Kidney (tissue), 14 donors: ENCODE results near the gene TPI1. TPM values are rescaled to one million over a fixed set of nuclear protein-coding genes. Genes with fewer than 3 reads are reported as not detected.

Source experiments
- DNase-seq, 5 donors: peaks; one replicate each; pipeline ENCODE4 v3.0.0-alpha.2; 2013 to 2020
- FAIRE-seq: peaks from 2 replicates; lab custom pipeline; 2012; peaks lifted over from hg19 to GRCh38; lab: Jason Lieb, UNC
- H3K27ac ChIP-seq, 2 donors: one replicate each; pipeline ENCODE4 v1.7.0; 2013; ENCODE audit warnings: low read depth in 2 of 2, low read length in 2 of 2, inconsistent platforms in 1 of 2
- H3K27me3 ChIP-seq: one replicate; pipeline ENCODE4 v1.7.1; 2013; ENCODE audit warnings: low read length, inconsistent platforms; ENCODE audit not compliant: control insufficient read depth, insufficient read depth
- H3K36me3 ChIP-seq, 3 donors: one replicate each; pipeline versions ENCODE4 v1.7.0 to v1.7.1; 2013; ENCODE audit warnings: low read length in 3 of 3, control low read depth in 1 of 3, inconsistent platforms in 1 of 3; ENCODE audit not compliant: insufficient read depth in 3 of 3, control insufficient read depth in 2 of 3
- H3K4me1 ChIP-seq, 3 donors: one replicate each; pipeline versions ENCODE4 v1.7.0 to v1.7.1; 2013; ENCODE audit warnings: low read length in 3 of 3, inconsistent platforms in 1 of 3, low read depth in 1 of 3; ENCODE audit not compliant: control insufficient read depth in 2 of 3, insufficient read depth in 2 of 3
- H3K4me3 ChIP-seq, 3 donors: one replicate each; pipeline versions ENCODE4 v1.7.0 to v1.8.1; 2013; ENCODE audit warnings: low read length in 3 of 3, control low read depth in 1 of 3, inconsistent platforms in 1 of 3
- H3K9ac ChIP-seq, 3 donors: one replicate each; pipeline versions ENCODE4 v1.7.0 to v1.7.1; 2013; ENCODE audit warnings: low read length in 3 of 3, control low read depth in 1 of 3, inconsistent platforms in 1 of 3
- H3K9me3 ChIP-seq, 3 donors: one replicate each; pipeline versions ENCODE4 v1.7.0 to v1.7.1; 2013; ENCODE audit warnings: low read length in 3 of 3, control low read depth in 1 of 3, inconsistent platforms in 1 of 3; ENCODE audit not compliant: control insufficient read depth in 2 of 3, insufficient read depth in 1 of 3
- CTCF ChIP-seq: IDR thresholded peaks from 3 replicates; pipeline ENCODE4 v1.5.1; 2012; ENCODE audit warnings: mild to moderate bottlenecking, moderate library complexity, borderline replicate concordance; ENCODE audit not compliant: insufficient read depth; ENCODE audit errors: extremely low read depth
- intact Hi-C: fragments of 100-400 bp; cut with DNase I; formaldehyde crosslinking; loops from one replicate; pipeline ENCODE4 v1.11.1; 2022
- polyA plus RNA-seq: library from polyadenylated mRNA; stranded (reverse); fragments of 350-450 nt; fragmentation: Illumina TruSeq; extraction: RNeasy Lipid Tissue Mini Kit (QIAGEN cat#74804); gene quantifications from one replicate; pipeline ENCODE4 v1.2.3, GENCODE V29; 2014; ENCODE audit warnings: low read depth, low replicate concordance; ENCODE audit not compliant: insufficient read depth
- total RNA-seq: library from RNA; stranded (reverse); fragmentation: NEBNext Ultra II Directional; extraction: Animal tissue kit (Norgen Biotek cat#: 25700); gene quantifications from one replicate; pipeline ENCODE4 v1.2.1, GENCODE V29; 2021
- donor health status: control.
- donor health status: control.
- donor health status: control.
- donor health status: control.
- donor health status: control.
- donor health status: DM: yes; HTN: yes; CAD: no.
- donor health status: Normal renal cell carcinoma (clear cell type).

Gene TPI1
- total and polyA plus RNA-seq, 2 donors from 2014 or later: 437 to 1,220 TPM

- no peak for FAIRE-seq
- Histone ChIP-seq H3K4me1 (no peaks in the 10 kb centered on the region), H3K9me3 (no peaks in the 10 kb centered on the region), H3K27ac (no peak overlapping the region), H3K4me3 (no peak overlapping the region), H3K36me3 (peaks cover 0 to 9% (median 0%) of the 10 kb centered on the region in 3 donors), H3K9ac (no peak overlapping the region), H3K27me3 (no peaks in the 10 kb centered on the region)
- DNase-seq: peak in 1 of 5 donors; percentile 71
- no peak for TF ChIP-seq CTCF
- intact Hi-C loops: no loop called here
These were observed 29.8 kb upstream of the TPI1 start for GRCh38 chr12:6837370-6838060.

GRCh38 chr12:6838854-6839253, 28.5 kb upstream of the TPI1 start:
- H3K27me3 ChIP-seq: no peaks in the 10 kb centered on the region
- intact Hi-C loops: no loop called here
- H3K4me3 ChIP-seq: no peak overlapping the region
- H3K4me1 ChIP-seq: no peaks in the 10 kb centered on the region
- no peak overlapping the region for H3K9ac ChIP-seq
- TF ChIP-seq CTCF: no peak
- DNase-seq: no peak
- H3K27ac ChIP-seq: no peak overlapping the region
- H3K9me3 ChIP-seq: no peaks in the 10 kb centered on the region
- peaks cover 0 to 9% (median 0%) of the 10 kb centered on the region in 3 donors for H3K36me3 ChIP-seq
- no peak for FAIRE-seq

- no peak for DNase-seq
- peaks cover 0 to 9% (median 0%) of the 10 kb centered on the region in 3 donors for H3K36me3 ChIP-seq
- H3K9ac ChIP-seq: no peak overlapping the region
- intact Hi-C loops: no loop called here
- no peaks in the 10 kb centered on the region for H3K27me3 ChIP-seq
- H3K4me1 ChIP-seq: no peaks in the 10 kb centered on the region
- H3K27ac ChIP-seq: no peak overlapping the region
- no peak overlapping the region for H3K4me3 ChIP-seq
- TF ChIP-seq CTCF: no peak
- no peaks in the 10 kb centered on the region for H3K9me3 ChIP-seq
- FAIRE-seq: no peak
These were observed 27.7 kb upstream of the TPI1 start for GRCh38 chr12:6839482-6840201.
